Naive thymus-derived CD8-positive, alpha-beta T cell (primary cell): Measurements from ENCODE around the gene LYG1. TPM values are rescaled to one million over a fixed set of nuclear protein-coding genes. Genes with fewer than 3 reads are reported as not detected.

Experiments
- ATAC-seq, 2 donors: fragments of 150-1000 bp; cut with Tn5 transposase in 1 of 2; sonication (Bioruptor Pico), chemical (Tn5 transposase) in 1 of 2; 1 replicate in 1 of 2; 2 replicates in 1 of 2; pipeline ENCODE4 v1.10.0; 2021; ENCODE audit warnings: mild to moderate bottlenecking in 2 of 2, moderate library complexity in 2 of 2
- POLR2A ChIA-PET: fragments of 350-600 bp; sonication (Branson Sonifier 250); formaldehyde crosslinking; loops from one replicate; lab custom pipeline; 2021; ENCODE audit warnings: antibody characterized with exemption; lab: Charles Lee
- DNase-seq, 10 donors: peaks; one replicate each; pipeline versions ENCODE4 v3.0.0 to v3.0.0-alpha.2; 2020 to 2022
- H3K27ac Mint-ChIP-seq, 10 donors: one replicate each; pipeline ENCODE4 v1.8.0; 2020 to 2022; ENCODE audit warnings: mild to moderate bottlenecking in 10 of 10, mixed read lengths in 10 of 10, moderate library complexity in 4 of 10, inconsistent platforms in 1 of 10
- H3K27me3 Mint-ChIP-seq, 5 donors: one replicate each; pipeline ENCODE4 v1.8.0; 2021 to 2022; ENCODE audit warnings: mixed read lengths in 5 of 5
- H3K36me3 Mint-ChIP-seq, 3 donors: one replicate each; pipeline ENCODE4 v1.8.0; 2020 to 2022; ENCODE audit warnings: mixed read lengths in 3 of 3, mild to moderate bottlenecking in 2 of 3, inconsistent platforms in 1 of 3
- H3K4me1 Mint-ChIP-seq, 4 donors: one replicate each; pipeline ENCODE4 v1.8.0; 2021 to 2022; ENCODE audit warnings: mixed read lengths in 4 of 4
- H3K4me3 Mint-ChIP-seq, 10 donors: one replicate each; pipeline ENCODE4 v1.8.0; 2020 to 2022; ENCODE audit warnings: mild to moderate bottlenecking in 10 of 10, mixed read lengths in 10 of 10, moderate library complexity in 6 of 10, inconsistent platforms in 1 of 10
- H3K9me3 Mint-ChIP-seq, 9 donors: one replicate each; pipeline ENCODE4 v1.8.0; 2020 to 2022; ENCODE audit warnings: mixed read lengths in 9 of 9, mild to moderate bottlenecking in 3 of 9, inconsistent platforms in 1 of 9, moderate library complexity in 1 of 9
- polyA plus RNA-seq, 3 donors: library from polyadenylated mRNA; unstranded; fragments of 300-500 nt; fragmentation: Illumina TruSeq; gene quantifications; one replicate each; pipeline ENCODE4 v1.2.3, GENCODE V29; 2021
- total RNA-seq, 8 experiments: library from RNA in 2 of 8; stranded (reverse) in 2 of 8; gene quantifications; one replicate each; pipeline ENCODE4 v1.2.3 and lab custom pipeline; 2021 to 2026

Gene LYG1
- total and polyA plus RNA-seq, 5 experiments from 2014 or later, result 0.49 to 4.5 (median 3.8) TPM; not detected in 2

DNA sequence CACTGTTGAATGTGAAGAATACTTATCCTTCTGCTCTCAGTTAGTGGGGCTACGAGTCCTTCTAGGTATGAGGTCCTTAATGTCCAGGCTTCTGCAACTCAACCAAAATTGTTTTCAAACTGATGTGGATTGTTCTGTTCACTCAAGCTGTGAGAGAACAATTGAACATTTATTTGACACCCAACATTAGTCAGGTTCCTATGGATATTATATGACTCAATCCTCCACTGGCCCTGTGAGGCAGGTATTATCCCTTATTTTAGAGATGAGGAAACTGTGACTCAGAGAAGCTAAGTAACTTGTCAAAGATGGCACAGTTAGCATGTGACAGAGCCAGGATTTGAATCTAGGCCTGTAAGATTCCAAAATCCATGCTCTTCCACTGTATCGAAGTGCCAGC lies 44.3 kb downstream of the LYG1 start:
- no peak overlapping the region for H3K4me3 Mint-ChIP-seq
- H3K9me3 Mint-ChIP-seq, result peaks cover 0 to 4% (median 0%) of the 10 kb centered on the region in 9 donors
- POLR2A ChIA-PET, result no interaction called here
- H3K36me3 Mint-ChIP-seq, result peaks cover 0 to 17% (median 0%) of the 10 kb centered on the region in 3 donors
- H3K4me1 Mint-ChIP-seq, result peaks cover 0 to 2% (median 0%) of the 10 kb centered on the region in 4 donors
- H3K27me3 Mint-ChIP-seq, result no peaks in the 10 kb centered on the region
- DNase-seq, result no peak
- ATAC-seq, result no peak
- H3K27ac Mint-ChIP-seq, result no peak overlapping the region

DNA sequence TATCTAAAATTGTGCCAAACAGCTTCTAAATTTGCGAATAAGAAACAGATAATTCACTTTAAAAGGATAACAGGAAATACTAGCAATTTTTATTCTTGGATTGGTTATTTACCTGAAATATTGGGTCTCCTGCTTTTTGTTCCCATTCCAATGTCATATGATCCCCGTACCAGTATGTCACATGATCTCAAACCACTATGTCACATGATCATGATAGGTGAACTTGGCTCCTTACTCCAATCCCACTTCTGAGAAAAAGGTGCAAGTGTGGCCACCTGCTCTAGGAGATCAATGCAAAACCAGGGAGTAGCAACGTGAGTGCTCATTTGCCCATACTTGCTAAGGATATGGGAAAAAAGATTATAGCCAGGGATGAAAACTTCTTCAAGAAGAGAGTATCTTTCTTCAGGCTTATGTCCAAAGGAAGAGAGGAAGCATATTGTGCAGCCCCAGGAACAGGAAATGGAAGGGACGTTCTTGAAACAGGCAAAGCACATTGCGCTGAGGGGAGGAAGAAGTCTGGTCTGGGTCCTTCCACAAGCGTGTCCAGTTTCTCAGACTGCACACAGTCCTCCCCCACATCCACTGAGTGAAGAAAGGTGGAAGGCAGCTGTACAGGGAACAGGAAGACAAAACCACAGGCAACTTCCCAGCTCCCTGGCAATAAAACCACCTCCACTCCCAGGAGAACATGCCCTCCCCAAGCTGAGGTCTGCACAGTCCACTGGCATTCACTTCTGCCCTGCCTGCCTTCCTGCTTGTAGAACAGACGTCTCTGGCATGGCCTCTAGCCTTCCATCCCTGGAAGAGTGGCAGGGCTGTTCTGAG lies 45.3 kb downstream of the LYG1 start, which contains the start of gene LYG2:
TSS of gene LYG2 (minus strand) at position 176 of the 828 bp plus-strand sequence. CDS start 1,406 bp downstream, outside the sequence.
- no peaks in the 10 kb centered on the region for H3K4me1 Mint-ChIP-seq
- no peak within 1 kb of the TSS for H3K4me3 Mint-ChIP-seq
- no peaks in the 10 kb centered on the region for H3K27me3 Mint-ChIP-seq
- ATAC-seq (no peak), DNase-seq (no peak)
- H3K9me3 Mint-ChIP-seq, result peaks cover 0 to 4% (median 0%) of the 10 kb centered on the region in 9 donors
- POLR2A ChIA-PET, result no interaction called here
- H3K27ac Mint-ChIP-seq, result peak within 1 kb of the TSS in 1 of 10 donors; percentile 28
- peaks cover 0 to 20% (median 0%) of the 10 kb centered on the region in 3 donors for H3K36me3 Mint-ChIP-seq

DNA sequence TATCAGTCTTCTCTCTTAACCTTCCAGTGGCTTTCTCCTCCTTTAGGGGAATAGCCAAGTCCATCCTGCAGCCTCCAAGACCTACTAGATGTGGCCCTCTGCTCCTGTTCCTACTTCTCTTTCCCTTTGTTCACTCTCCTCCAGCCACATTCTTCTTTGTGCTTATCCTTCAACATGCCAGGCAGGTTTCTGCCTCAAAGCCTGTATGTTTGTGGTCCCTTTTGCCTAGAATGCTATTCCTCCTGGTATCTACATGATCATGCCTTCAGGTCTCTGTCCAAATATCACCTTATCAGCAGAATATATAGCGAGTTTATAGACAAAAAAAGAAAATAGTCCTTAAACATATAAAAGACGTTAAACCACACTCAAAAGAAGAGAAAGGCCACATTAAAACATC lies 51.0 kb downstream of the LYG1 start:
- POLR2A ChIA-PET, result no interaction called here
- Mint-ChIP-seq H3K27ac (no peak overlapping the region), H3K36me3 (peaks cover 6 to 22% (median 6%) of the 10 kb centered on the region in 3 donors), H3K4me3 (no peak overlapping the region), H3K4me1 (no peaks in the 10 kb centered on the region), H3K9me3 (peaks cover 0 to 10% (median 0%) of the 10 kb centered on the region in 9 donors), H3K27me3 (no peaks in the 10 kb centered on the region)
- DNase-seq (no peak), ATAC-seq (no peak)

DNA sequence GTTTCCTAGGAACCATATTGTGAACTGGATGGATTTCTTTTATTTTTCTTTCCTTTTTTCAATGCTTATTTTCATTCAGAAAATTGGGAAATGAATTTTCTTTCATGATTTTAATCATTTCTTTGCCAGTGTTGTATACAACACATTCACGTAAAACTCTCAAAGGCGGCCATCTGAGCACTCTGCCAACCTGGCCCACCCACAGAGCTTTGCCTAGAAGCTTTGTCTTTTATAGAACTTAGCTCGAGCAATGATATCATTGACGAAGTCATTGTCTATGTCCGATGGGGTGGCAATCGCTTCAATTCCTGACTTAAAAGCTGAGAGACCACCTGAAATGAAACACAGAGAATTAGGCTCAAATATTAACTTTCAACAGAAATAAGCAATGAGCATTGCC lies 58.8 kb downstream of the LYG1 start:
- no peak overlapping the region for H3K27ac Mint-ChIP-seq
- H3K9me3 Mint-ChIP-seq, result peaks cover 0 to 4% (median 0%) of the 10 kb centered on the region in 9 donors
- no peaks in the 10 kb centered on the region for H3K27me3 Mint-ChIP-seq
- no peak overlapping the region for H3K4me3 Mint-ChIP-seq
- POLR2A ChIA-PET, result no interaction called here
- ATAC-seq (no peak), DNase-seq (no peak)
- peaks cover 0 to 15% (median 7%) of the 10 kb centered on the region in 3 donors for H3K36me3 Mint-ChIP-seq
- no peaks in the 10 kb centered on the region for H3K4me1 Mint-ChIP-seq

DNA sequence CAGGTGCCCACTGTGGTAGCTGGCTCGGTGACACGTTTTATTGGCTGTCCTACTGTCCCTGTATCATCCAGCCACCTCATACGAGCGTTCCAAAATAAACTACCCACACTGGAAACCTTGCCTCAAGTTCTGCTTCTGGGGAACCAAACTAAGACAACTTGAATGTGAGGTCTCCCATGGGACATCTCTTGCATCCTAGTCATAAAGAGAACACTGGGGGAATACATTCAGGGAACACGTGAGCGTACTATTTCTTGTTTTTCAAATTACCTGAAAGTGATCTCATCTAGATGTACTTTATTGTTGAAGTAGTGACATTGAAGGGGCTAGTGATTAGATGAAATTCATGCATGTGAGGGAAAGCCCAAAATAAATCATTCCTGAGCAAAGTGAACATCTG lies 60.6 kb downstream of the LYG1 start:
- ATAC-seq, result no peak
- no peaks in the 10 kb centered on the region for H3K9me3 Mint-ChIP-seq
- no peak overlapping the region for H3K27ac Mint-ChIP-seq
- DNase-seq, result no peak
- H3K4me1 Mint-ChIP-seq, result no peaks in the 10 kb centered on the region
- POLR2A ChIA-PET, result no interaction called here
- no peaks in the 10 kb centered on the region for H3K27me3 Mint-ChIP-seq
- no peak overlapping the region for H3K4me3 Mint-ChIP-seq
- peaks cover 0 to 4% (median 2%) of the 10 kb centered on the region in 3 donors for H3K36me3 Mint-ChIP-seq

DNA sequence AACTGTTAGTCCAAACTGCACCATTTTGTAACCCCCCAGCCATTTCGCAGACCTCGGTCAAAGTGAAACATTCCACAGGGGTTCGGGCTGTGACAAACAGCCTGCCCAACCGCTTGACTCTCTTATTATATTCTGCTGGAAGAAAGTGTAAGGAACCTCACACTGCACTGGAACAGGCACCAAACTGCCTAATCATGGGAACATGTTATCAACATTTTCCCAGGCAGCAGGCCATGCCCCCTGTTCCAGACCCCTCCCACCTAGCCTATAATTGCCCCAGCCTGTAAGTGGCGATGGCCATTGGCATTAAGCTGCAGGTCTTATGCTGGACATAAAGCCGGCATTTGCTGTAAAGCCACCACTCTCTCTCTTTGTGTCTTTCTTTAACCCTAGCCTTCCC lies 62.4 kb downstream of the LYG1 start:
- Mint-ChIP-seq H3K27ac (no peak overlapping the region), H3K9me3 (peaks cover 0 to 10% (median 4%) of the 10 kb centered on the region in 9 donors), H3K4me1 (no peaks in the 10 kb centered on the region), H3K36me3 (peaks cover 2 to 4% (median 3%) of the 10 kb centered on the region in 3 donors), H3K4me3 (no peak overlapping the region), H3K27me3 (no peaks in the 10 kb centered on the region)
- POLR2A ChIA-PET, result no interaction called here
- ATAC-seq, result no peak
- no peak for DNase-seq

Other genes starting within 250 kb of the LYG1 start
- 1 to 10 TPM; 3.9 to 5.7 TPM for gene C2orf15, start 159.5 kb downstream of the LYG1 start, total RNA-seq
- gene C2orf15, start 159.5 kb downstream of the LYG1 start, polyA plus RNA-seq, result 1 to 10 TPM; 6.1 to 6.8 (median 6.7) TPM
- 10 to 100 TPM; 23.8 to 32.1 TPM for gene TSGA10, start 146.3 kb downstream of the LYG1 start, total RNA-seq
- 10 to 100 TPM; 22.5 to 26.4 (median 24.1) TPM for gene TSGA10, start 146.3 kb downstream of the LYG1 start, polyA plus RNA-seq
- 10 to 100 TPM; 24.7 to 26.2 TPM for gene LIPT1, start 146.2 kb downstream of the LYG1 start, total RNA-seq
- gene LIPT1, start 146.2 kb downstream of the LYG1 start, polyA plus RNA-seq, result 10 to 100 TPM; 19.0 to 26.9 (median 22.0) TPM
- gene MITD1, start 120.1 kb downstream of the LYG1 start, total RNA-seq, result 10 to 100 TPM; 63.4 to 66.5 TPM
- gene MITD1, start 120.1 kb downstream of the LYG1 start, polyA plus RNA-seq, result 10 to 100 TPM; 40.4 to 49.0 (median 43.8) TPM
- 10 to 100 TPM; 20.7 to 21.2 TPM for gene MRPL30, start 120.0 kb downstream of the LYG1 start, total RNA-seq
- 10 to 100 TPM; 19.1 to 23.5 (median 20.4) TPM for gene MRPL30, start 120.0 kb downstream of the LYG1 start, polyA plus RNA-seq
- not detected for gene LYG2, start 45.5 kb downstream of the LYG1 start, total RNA-seq
- not detected for gene LYG2, start 45.5 kb downstream of the LYG1 start, polyA plus RNA-seq
- gene TXNDC9, start 35.1 kb upstream of the LYG1 start, total RNA-seq, result 10 to 100 TPM; 29.0 to 29.1 TPM
- 10 to 100 TPM; 44.3 to 53.4 (median 47.6) TPM for gene TXNDC9, start 35.1 kb upstream of the LYG1 start, polyA plus RNA-seq
- gene EIF5B, start 36.2 kb upstream of the LYG1 start, total RNA-seq, result 10 to 100 TPM; 46.7 to 47.9 TPM
- 10 to 100 TPM in 1 of 3 donors, 1 to 10 TPM in 2; 3.0 to 12.6 (median 5.9) TPM for gene EIF5B, start 36.2 kb upstream of the LYG1 start, polyA plus RNA-seq
- 10 to 100 TPM; 75.4 to 79.8 TPM for gene REV1, start 188.8 kb upstream of the LYG1 start, total RNA-seq
- gene REV1, start 188.8 kb upstream of the LYG1 start, polyA plus RNA-seq, result 10 to 100 TPM; 13.0 to 28.1 (median 18.0) TPM